ENCODE measurements around the gene COMMD7.
A peak's percentile ranks its signal among the peaks of the same experiment; 100 is the strongest.

COMMD7 gene

DNA sequence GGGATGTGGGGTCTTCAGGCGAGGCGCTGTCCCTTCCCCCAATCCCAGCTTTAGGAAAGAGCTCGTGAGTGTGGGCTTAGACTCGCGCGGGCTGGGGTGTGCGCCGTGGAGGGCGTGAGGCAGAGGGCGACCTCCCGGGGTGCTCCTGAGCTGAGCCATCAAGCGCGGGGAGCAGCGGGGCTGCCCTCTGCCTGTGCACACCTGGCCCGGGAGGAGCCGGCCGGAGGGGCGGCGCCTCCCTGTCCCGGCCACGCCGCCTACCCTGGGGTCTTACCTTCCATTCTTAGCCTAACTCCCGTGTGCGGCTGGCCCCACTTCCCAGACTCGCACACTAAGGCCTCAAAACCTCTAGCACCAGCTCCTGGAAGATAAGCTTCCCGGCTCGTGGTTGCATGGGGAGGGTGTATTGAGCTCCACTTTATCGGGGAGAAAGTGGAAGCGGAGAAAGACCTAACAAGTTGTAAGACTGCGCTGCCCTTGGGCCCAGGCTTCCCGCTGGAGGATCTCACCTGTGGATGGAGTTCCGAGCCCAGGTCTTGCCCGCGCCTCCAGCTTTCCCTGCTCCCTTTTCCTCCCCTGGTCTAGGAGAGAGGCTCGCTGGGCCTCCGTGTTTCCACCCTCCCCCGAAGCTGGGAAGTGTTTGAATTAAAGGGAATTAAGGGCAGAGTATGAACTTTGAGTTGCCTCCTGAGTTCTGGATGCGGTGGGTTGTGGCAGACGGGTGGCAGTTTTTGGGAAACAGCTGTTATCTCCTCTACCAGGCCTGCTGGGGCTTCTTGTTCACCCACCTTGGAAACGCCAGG lies 20.1 kb upstream of the COMMD7 start:
- H3K4me2 ChIP-seq (ENCODE audit: low read depth, low read length) = peak overlapping the region; percentile 80
- no peaks in the 10 kb centered on the region for H3K27me3 ChIP-seq (replicated peaks; ENCODE audit: insufficient read depth, low read length)
- H3K27ac ChIP-seq (ENCODE audit: low read length) = no peak overlapping the region
- no peaks in the 10 kb centered on the region for H3K36me3 ChIP-seq (replicated peaks; ENCODE audit: insufficient read depth, low read length)
- no peaks in the 10 kb centered on the region for H4K20me1 ChIP-seq (ENCODE audit: insufficient read depth, low read length)
- H3K9ac ChIP-seq (ENCODE audit: low read length) = peak overlapping the region; percentile 81
- no peaks in the 10 kb centered on the region for H3K9me3 ChIP-seq (replicated peaks; ENCODE audit: insufficient read depth, low read length)
- peak; percentile 58 for DNase-seq
- peaks cover 5% of the 10 kb centered on the region for H3K4me1 ChIP-seq (ENCODE audit: low read length)
- TF ChIP-seq, protein P1, sequence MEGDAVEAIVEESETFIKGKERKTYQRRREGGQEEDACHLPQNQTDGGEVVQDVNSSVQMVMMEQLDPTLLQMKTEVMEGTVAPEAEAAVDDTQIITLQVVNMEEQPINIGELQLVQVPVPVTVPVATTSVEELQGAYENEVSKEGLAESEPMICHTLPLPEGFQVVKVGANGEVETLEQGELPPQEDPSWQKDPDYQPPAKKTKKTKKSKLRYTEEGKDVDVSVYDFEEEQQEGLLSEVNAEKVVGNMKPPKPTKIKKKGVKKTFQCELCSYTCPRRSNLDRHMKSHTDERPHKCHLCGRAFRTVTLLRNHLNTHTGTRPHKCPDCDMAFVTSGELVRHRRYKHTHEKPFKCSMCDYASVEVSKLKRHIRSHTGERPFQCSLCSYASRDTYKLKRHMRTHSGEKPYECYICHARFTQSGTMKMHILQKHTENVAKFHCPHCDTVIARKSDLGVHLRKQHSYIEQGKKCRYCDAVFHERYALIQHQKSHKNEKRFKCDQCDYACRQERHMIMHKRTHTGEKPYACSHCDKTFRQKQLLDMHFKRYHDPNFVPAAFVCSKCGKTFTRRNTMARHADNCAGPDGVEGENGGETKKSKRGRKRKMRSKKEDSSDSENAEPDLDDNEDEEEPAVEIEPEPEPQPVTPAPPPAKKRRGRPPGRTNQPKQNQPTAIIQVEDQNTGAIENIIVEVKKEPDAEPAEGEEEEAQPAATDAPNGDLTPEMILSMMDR (IDR thresholded peaks at IDR 0.05; ENCODE audit: low read length) = no peak; the same call in 1 of the 2 replicates
- TF ChIP-seq EZH2phosphoT487 (IDR thresholded peaks at IDR 0.05; ENCODE audit: low read length) (no peak), EZH2 (optimal IDR thresholded peaks at IDR 0.05; ENCODE audit: low read depth, low read length) (no peak)
- no peaks in the 10 kb centered on the region for H3K9me2 ChIP-seq (replicated peaks; ENCODE audit: insufficient read depth, low read length)
- peak overlapping the region; percentile 96 for H2AFZ ChIP-seq (ENCODE audit: low read length)
- H3K79me2 ChIP-seq (ENCODE audit: low read length) = peaks cover 31% of the 10 kb centered on the region
- peak overlapping the region; percentile 93 for H3K4me3 ChIP-seq (ENCODE audit: low read length)
- peaks cover 12% of the 10 kb centered on the region; the same call in 1 of the 2 replicates for H3F3A ChIP-seq (ENCODE audit: insufficient read depth, low read length)

DNA sequence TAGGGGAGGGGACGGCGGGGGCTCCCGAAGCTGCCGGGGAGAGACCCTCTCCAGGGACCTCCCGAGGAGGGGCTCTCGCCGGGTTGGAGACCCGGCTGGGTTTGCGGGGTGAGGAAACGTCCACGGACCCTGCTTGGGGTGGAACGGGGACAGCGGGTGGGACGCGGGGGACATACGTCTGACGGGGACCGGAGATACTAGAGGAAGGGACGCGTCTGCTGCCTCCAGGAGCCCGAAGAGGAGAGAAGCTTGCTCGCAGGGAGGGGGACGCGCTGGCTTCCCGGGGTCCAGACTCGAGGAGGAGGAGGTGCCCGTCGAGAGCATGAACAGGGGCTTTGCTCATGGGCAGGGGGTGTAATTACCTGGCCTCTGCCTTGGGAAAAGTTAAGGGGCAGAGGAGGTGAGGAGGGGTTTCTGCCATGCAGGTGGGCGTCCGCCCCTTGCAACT lies 19.5 kb upstream of the COMMD7 start:
- DNase-seq = peak; percentile 14
- no peaks in the 10 kb centered on the region for H3K9me2 ChIP-seq (replicated peaks; ENCODE audit: insufficient read depth, low read length)
- TF ChIP-seq EZH2phosphoT487 (IDR thresholded peaks at IDR 0.05; ENCODE audit: low read length) (no peak), EZH2 (optimal IDR thresholded peaks at IDR 0.05; ENCODE audit: low read depth, low read length) (no peak)
- TF ChIP-seq, protein P1 (IDR thresholded peaks at IDR 0.05; ENCODE audit: low read length) = no peak
- peak overlapping the region; percentile 80 for H3K4me2 ChIP-seq (ENCODE audit: low read depth, low read length)
- no peaks in the 10 kb centered on the region for H3K27me3 ChIP-seq (replicated peaks; ENCODE audit: insufficient read depth, low read length)
- H3K9me3 ChIP-seq (replicated peaks; ENCODE audit: insufficient read depth, low read length) = no peaks in the 10 kb centered on the region
- peaks cover 31% of the 10 kb centered on the region for H3K79me2 ChIP-seq (ENCODE audit: low read length)
- no peak overlapping the region for H3K27ac ChIP-seq (ENCODE audit: low read length)
- peaks cover 5% of the 10 kb centered on the region for H3K4me1 ChIP-seq (ENCODE audit: low read length)
- H2AFZ ChIP-seq (ENCODE audit: low read length) = peak overlapping the region; percentile 96
- H4K20me1 ChIP-seq (ENCODE audit: insufficient read depth, low read length) = no peaks in the 10 kb centered on the region
- H3K4me3 ChIP-seq (ENCODE audit: low read length) = peak overlapping the region; percentile 93
- peak overlapping the region; percentile 81 for H3K9ac ChIP-seq (ENCODE audit: low read length)
- peaks cover 12% of the 10 kb centered on the region; the same call in 1 of the 2 replicates for H3F3A ChIP-seq (ENCODE audit: insufficient read depth, low read length)
- no peaks in the 10 kb centered on the region for H3K36me3 ChIP-seq (replicated peaks; ENCODE audit: insufficient read depth, low read length)

DNA sequence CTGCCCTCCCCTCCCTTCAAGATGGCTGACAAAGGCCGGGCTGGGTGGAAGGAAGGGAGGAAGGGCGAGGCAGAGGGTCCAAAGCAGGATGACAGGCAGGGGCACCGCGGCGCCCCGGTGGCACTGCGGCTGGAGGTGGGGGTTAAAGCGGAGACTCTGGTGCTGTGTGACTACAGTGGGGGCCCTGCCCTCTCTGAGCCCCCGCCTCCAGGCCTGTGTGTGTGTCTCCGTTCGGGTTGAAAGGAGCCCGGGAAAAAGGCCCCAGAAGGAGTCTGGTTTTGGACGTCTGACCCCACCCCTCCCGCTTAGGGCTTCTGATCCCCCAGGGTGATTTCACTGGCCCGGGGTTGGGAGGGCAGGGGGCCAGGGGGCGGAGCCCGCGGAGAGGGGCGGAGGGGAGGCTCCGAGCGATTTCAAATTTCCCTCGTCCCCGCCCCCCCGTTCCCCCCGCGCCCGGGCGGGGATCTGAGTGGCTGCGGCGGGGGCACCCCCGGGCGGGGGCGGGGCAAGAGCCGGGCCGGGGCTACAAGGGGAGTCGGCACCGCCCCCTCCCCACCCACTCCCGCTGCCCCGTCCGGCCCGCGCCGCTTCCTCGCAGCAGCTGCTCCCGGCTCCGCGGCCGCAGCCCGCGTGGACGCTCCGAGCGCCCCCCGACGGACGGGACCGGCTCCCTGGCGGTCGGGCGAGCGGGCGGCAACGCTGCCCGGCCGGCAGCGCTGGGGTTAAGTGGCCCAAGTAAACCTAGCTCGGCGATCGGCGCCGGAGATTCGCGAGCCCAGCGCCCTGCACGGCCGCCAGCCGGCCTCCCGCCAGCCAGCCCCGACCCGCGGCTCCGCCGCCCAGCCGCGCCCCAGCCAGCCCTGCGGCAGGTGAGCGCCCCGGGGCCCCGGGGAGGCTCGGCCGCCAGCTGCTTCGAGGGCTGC lies 18.8 kb upstream of the COMMD7 start, which contains the start of gene DNMT3B:
TSS of gene DNMT3B (plus strand) at position 555 of the 923 bp plus-strand sequence. CDS start 17,939 bp downstream, outside the sequence.
- H2AFZ ChIP-seq (ENCODE audit: low read length) = peak within 1 kb of the TSS; percentile 96
- H3K4me1 ChIP-seq (ENCODE audit: low read length) = peaks cover 5% of the 10 kb centered on the region
- no peaks in the 10 kb centered on the region for H3K9me2 ChIP-seq (replicated peaks; ENCODE audit: insufficient read depth, low read length)
- H3K27me3 ChIP-seq (replicated peaks; ENCODE audit: insufficient read depth, low read length) = no peaks in the 10 kb centered on the region
- no peaks in the 10 kb centered on the region for H3K9me3 ChIP-seq (replicated peaks; ENCODE audit: insufficient read depth, low read length)
- peak within 1 kb of the TSS; percentile 93 for H3K4me3 ChIP-seq (ENCODE audit: low read length)
- H3K36me3 ChIP-seq (replicated peaks; ENCODE audit: insufficient read depth, low read length) = no peaks in the 10 kb centered on the region
- no peaks in the 10 kb centered on the region for H4K20me1 ChIP-seq (ENCODE audit: insufficient read depth, low read length)
- no peak within 1 kb of the TSS for H3K27ac ChIP-seq (ENCODE audit: low read length)
- TF ChIP-seq, protein P1 (IDR thresholded peaks at IDR 0.05; ENCODE audit: low read length) = 0 out of 2 replicates have a peak, but pooled peaks have one; percentile 5
- no peak for TF ChIP-seq EZH2 (optimal IDR thresholded peaks at IDR 0.05; ENCODE audit: low read depth, low read length)
- DNase-seq = peak; percentile 79
- peaks cover 12% of the 10 kb centered on the region; the same call in 1 of the 2 replicates for H3F3A ChIP-seq (ENCODE audit: insufficient read depth, low read length)
- peaks cover 26% of the 10 kb centered on the region for H3K79me2 ChIP-seq (ENCODE audit: low read length)
- H3K4me2 ChIP-seq (ENCODE audit: low read depth, low read length) = peak within 1 kb of the TSS; percentile 80
- peak within 1 kb of the TSS; percentile 81 for H3K9ac ChIP-seq (ENCODE audit: low read length)

Measured in MM.1S (cell line).